Epidermal melanocyte (primary cell): ENCODE data around the gene ABHD15.

Source experiments
- DNase-seq: peaks from one replicate; pipeline ENCODE4 v3.0.0; 2011; ENCODE audit warnings: low spot score; ENCODE audit not compliant: insufficient read length

The ABHD15 gene

GRCh38 chr17:29526322-29526721 is 40.5 kb downstream of the ABHD15 start:
- DNase-seq: no peak

GRCh38 chr17:29524692-29525091 is 42.1 kb downstream of the ABHD15 start:
- no peak for DNase-seq

- no peak for DNase-seq
These were observed 48.5 kb downstream of the ABHD15 start for GRCh38 chr17:29518359-29518758.

GRCh38 chr17:29514792-29515191 is 52.0 kb downstream of the ABHD15 start:
- DNase-seq: no peak

GRCh38 chr17:29510953-29511352 is 55.9 kb downstream of the ABHD15 start:
- no peak for DNase-seq
